Loucy (cell line): Measurements from ENCODE around the gene COL5A3.

ENCODE experiments used
- H2AFZ ChIP-seq: fragments of 200-600 bp; sonication (generic); 2 replicates; pipeline ENCODE4 v1.6.0; 2016; ENCODE audit warnings: antibody characterized with exemption, mild to moderate bottlenecking, low read length, moderate library complexity
- H3F3A ChIP-seq: fragments of 200-600 bp; 2 replicates; pipeline ENCODE4 v1.6.0; 2016; ENCODE audit warnings: antibody characterized with exemption, low read depth, mild to moderate bottlenecking
- H3K27me3 ChIP-seq: fragments of 200-600 bp; sonication (generic); 2 replicates; pipeline ENCODE4 v1.6.1; 2014; ENCODE audit warnings: low read length, mild to moderate bottlenecking; ENCODE audit not compliant: insufficient read depth, poor library complexity, severe bottlenecking
- H3K36me3 ChIP-seq: fragments of 200-600 bp; sonication (generic); 2 replicates; pipeline ENCODE4 v1.6.1; 2016; ENCODE audit warnings: low read length; ENCODE audit not compliant: insufficient read depth
- H3K4me1 ChIP-seq: fragments of 200-600 bp; sonication (generic); 2 replicates; pipeline ENCODE4 v1.5.1; 2014; ENCODE audit warnings: low read length, mild to moderate bottlenecking; ENCODE audit not compliant: insufficient read depth, poor library complexity, severe bottlenecking
- H3K4me2 ChIP-seq: fragments of 200-600 bp; sonication (generic); 2 replicates; pipeline ENCODE4 v1.6.0; 2014; ENCODE audit warnings: antibody characterized with exemption, low read length, low read depth, mild to moderate bottlenecking; ENCODE audit not compliant: poor library complexity, severe bottlenecking
- H3K4me3 ChIP-seq: fragments of 200-600 bp; sonication (generic); 2 replicates; pipeline ENCODE4 v1.5.1; 2014; ENCODE audit warnings: low read length, mild to moderate bottlenecking, mixed read lengths; ENCODE audit not compliant: poor library complexity, severe bottlenecking
- H3K79me2 ChIP-seq: fragments of 200-600 bp; sonication (generic); 2 replicates; pipeline ENCODE4 v1.6.1; 2014; ENCODE audit warnings: low read length; ENCODE audit not compliant: insufficient read depth
- H3K9ac ChIP-seq: fragments of 200-600 bp; sonication (generic); 2 replicates; pipeline ENCODE4 v1.6.0; 2014; ENCODE audit warnings: mild to moderate bottlenecking, low read depth, low read length, moderate library complexity; ENCODE audit not compliant: poor library complexity, severe bottlenecking
- H3K9me2 ChIP-seq: fragments of 200-600 bp; sonication (generic); replicated peaks from 2 replicates; pipeline ENCODE4 v1.6.1; 2016; ENCODE audit warnings: low read depth, low read length, mixed read lengths
- H3K9me3 ChIP-seq: fragments of 200-600 bp; sonication (generic); 2 replicates; pipeline ENCODE4 v1.6.1; 2014; ENCODE audit warnings: mild to moderate bottlenecking, antibody characterized with exemption, low read length, low read depth; ENCODE audit not compliant: insufficient read depth
- H4K20me1 ChIP-seq: fragments of 200-600 bp; sonication (generic); 2 replicates; pipeline ENCODE4 v1.6.0; 2014; ENCODE audit warnings: antibody characterized with exemption, low read length, mild to moderate bottlenecking; ENCODE audit not compliant: insufficient read depth, poor library complexity, severe bottlenecking
- CTCF ChIP-seq: fragments of 200-600 bp; sonication (generic); conservative IDR thresholded peaks from 2 replicates; pipeline ENCODE4 v1.5.1; 2014; ENCODE audit warnings: mild to moderate bottlenecking, antibody characterized with exemption, low read length
- EZH2phosphoT487 ChIP-seq: fragments of 200-600 bp; IDR thresholded peaks from 2 replicates; pipeline ENCODE4 v1.6.1; 2018; ENCODE audit warnings: antibody characterized with exemption, mild to moderate bottlenecking, moderate library complexity, borderline replicate concordance

The COL5A3 gene

GRCh38 chr19:9917321-9917720 is 93.0 kb downstream of the COL5A3 start:
- H2AFZ ChIP-seq, result peak overlapping the region; percentile 42
- H3K9me3 ChIP-seq, result no peaks in the 10 kb centered on the region
- peak overlapping the region; percentile 18 for H3K4me2 ChIP-seq
- no peak overlapping the region for H3K9ac ChIP-seq
- no peaks in the 10 kb centered on the region for H3K4me1 ChIP-seq
- no peak overlapping the region for H3K4me3 ChIP-seq
- no peak for TF ChIP-seq CTCF
- no peak for TF ChIP-seq EZH2phosphoT487
- no peaks in the 10 kb centered on the region for H3F3A ChIP-seq
- no peaks in the 10 kb centered on the region for H3K79me2 ChIP-seq
- no peaks in the 10 kb centered on the region for H3K36me3 ChIP-seq
- no peaks in the 10 kb centered on the region for H3K9me2 ChIP-seq
- no peaks in the 10 kb centered on the region for H3K27me3 ChIP-seq
- H4K20me1 ChIP-seq, result no peaks in the 10 kb centered on the region

DNA sequence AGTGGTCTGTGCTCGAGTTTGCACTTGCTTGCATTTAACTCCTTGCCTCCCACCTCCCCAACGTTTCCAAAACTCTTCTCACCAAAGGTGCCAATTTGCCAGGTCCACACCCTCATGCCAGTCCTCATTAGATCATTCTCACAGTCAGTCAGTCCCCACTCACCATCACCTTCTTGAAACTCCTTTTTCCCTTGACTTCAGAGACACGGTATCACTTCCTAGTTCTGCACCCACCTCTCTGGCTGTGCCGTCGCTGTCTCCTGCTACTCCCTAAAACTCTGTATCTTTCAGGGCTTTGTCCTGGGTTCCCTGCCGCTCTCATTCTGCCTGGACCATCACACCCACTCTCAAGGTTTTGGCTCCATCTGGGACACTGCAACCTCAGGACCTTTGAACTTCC is 93.6 kb downstream of the COL5A3 start:
- Histone ChIP-seq H3K4me1 (no peaks in the 10 kb centered on the region), H2AFZ (peak overlapping the region; percentile 42), H4K20me1 (no peaks in the 10 kb centered on the region), H3K27me3 (no peaks in the 10 kb centered on the region), H3K9me2 (no peaks in the 10 kb centered on the region), H3K4me2 (peak overlapping the region; percentile 18), H3K36me3 (no peaks in the 10 kb centered on the region), H3K9me3 (no peaks in the 10 kb centered on the region), H3K4me3 (no peak overlapping the region), H3K79me2 (no peaks in the 10 kb centered on the region), H3K9ac (no peak overlapping the region), H3F3A (no peaks in the 10 kb centered on the region)
- TF ChIP-seq EZH2phosphoT487 (no peak), CTCF (no peak)

DNA sequence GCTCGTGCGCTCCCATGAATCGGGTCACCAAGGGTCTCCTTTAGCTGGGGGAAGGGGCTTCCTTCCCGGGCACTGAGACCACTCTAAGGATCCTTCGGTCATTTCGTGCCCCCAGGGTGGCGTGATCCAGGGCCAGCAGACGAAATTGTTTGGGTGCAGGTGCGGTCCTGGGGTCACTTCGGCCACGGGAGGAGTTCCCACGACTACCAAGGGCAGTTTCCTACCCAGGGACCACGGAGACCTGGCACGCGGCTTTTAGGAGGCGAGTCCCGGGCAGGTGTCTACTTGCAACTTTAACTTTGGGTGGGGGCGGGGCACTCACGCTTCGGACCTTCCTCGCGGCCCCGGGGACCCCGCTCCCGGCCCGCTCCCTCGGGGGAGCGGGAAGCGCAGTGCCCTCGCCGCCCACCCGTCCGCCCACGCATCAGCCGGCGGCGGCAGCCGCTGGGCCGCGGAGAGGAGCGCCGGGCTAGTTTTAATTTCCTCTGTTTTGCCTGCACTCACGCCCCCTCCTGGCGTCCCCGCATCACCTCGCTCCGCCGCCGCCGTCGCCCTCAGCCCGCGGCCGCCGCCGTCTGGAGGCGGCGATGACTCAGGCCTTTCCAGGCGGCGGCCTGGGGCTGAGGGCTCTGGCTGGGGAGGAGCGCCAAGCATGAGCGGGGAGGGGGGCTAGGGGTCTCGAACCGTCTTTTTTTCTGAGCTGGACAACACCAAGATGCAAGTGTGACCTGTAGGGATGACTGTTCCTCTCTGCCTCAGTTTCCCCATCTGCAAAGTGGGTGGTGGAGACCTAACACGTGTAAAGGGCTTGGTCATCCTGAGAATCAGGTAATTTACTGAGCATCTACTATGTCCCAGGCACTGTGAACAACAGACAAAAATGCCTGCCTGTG is 95.7 kb downstream of the COL5A3 start:
- Histone ChIP-seq H2AFZ (peak overlapping the region; percentile 90), H3K27me3 (no peaks in the 10 kb centered on the region), H3K9ac (peak overlapping the region; percentile 63), H3K9me2 (no peaks in the 10 kb centered on the region), H3K79me2 (no peaks in the 10 kb centered on the region), H3K4me1 (no peaks in the 10 kb centered on the region), H3F3A (no peaks in the 10 kb centered on the region), H3K4me3 (peak overlapping the region; percentile 68), H3K36me3 (no peaks in the 10 kb centered on the region), H3K9me3 (no peaks in the 10 kb centered on the region), H3K4me2 (peak overlapping the region; percentile 80), H4K20me1 (no peaks in the 10 kb centered on the region)
- peak; percentile 71 for TF ChIP-seq CTCF
- no peak for TF ChIP-seq EZH2phosphoT487
